AG09309 (cell line): ENCODE results near the gene TTC28.

ENCODE experiments used
- DNase-seq: peaks from one replicate; pipeline ENCODE4 v3.0.0-alpha.2; 2010; ENCODE audit warnings: low read depth
- H3K4me3 ChIP-seq: 2 replicates; pipeline ENCODE4 v1.5.1; 2011; ENCODE audit warnings: mild to moderate bottlenecking, low read depth, low read length, moderate library complexity; ENCODE audit not compliant: control insufficient read depth
- CTCF ChIP-seq: IDR thresholded peaks from 2 replicates; pipeline ENCODE4 v1.5.1; 2011; ENCODE audit warnings: mild to moderate bottlenecking, low read depth, low read length, inconsistent platforms; ENCODE audit not compliant: insufficient read depth, control insufficient read depth; ENCODE audit errors: missing control alignments

TTC28 gene

GRCh38 chr22:27984001-27984695 lies 695.5 kb downstream of the TTC28 start:
- TF ChIP-seq CTCF, result no peak
- H3K4me3 ChIP-seq, result no peak overlapping the region
- no peak for DNase-seq

DNA sequence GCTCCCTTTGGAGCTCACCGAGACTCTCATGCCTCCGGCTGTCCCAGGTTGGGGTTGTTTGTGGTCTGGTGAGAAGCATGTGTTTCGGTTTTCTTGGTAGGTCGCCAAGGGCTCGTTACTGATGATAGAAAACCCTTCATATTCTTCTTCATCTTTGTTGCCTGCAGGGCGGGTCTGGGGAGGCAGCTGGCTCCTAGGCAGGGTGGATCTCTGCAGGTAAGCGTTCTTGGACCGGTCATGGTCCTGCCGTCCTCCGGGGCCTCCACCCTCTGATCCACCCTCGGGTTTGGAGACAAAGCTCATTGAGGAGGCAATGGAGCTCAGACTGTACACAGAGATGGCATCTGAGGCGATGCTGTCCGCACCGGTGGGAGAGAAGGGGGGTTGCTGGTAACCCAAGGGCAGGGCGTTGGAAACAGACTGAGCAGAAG lies 696.3 kb downstream of the TTC28 start:
- H3K4me3 ChIP-seq, result no peak overlapping the region
- no peak for TF ChIP-seq CTCF
- no peak for DNase-seq

- TF ChIP-seq CTCF, result no peak
- no peak for DNase-seq
- H3K4me3 ChIP-seq, result no peak overlapping the region
Observed at GRCh38 chr22:27982630-27983180, 696.9 kb downstream of the TTC28 start.

GRCh38 chr22:27982106-27982505 lies 697.5 kb downstream of the TTC28 start:
- TF ChIP-seq CTCF, result no peak
- DNase-seq, result no peak
- no peak overlapping the region for H3K4me3 ChIP-seq

GRCh38 chr22:27980424-27981148 lies 699.1 kb downstream of the TTC28 start:
- no peak overlapping the region for H3K4me3 ChIP-seq
- TF ChIP-seq CTCF, result no peak
- DNase-seq, result no peak

- no peak for DNase-seq
- TF ChIP-seq CTCF, result no peak
- no peak overlapping the region for H3K4me3 ChIP-seq
Observed at GRCh38 chr22:27978802-27979201, 700.8 kb downstream of the TTC28 start.
